ENCODE measurements around the gene PAFAH1B2.

The PAFAH1B2 gene

GRCh38 chr11:117185736-117186430 is 41.8 kb downstream of the PAFAH1B2 start:
- peaks cover 3% of the 10 kb centered on the region for H3K4me1 Mint-ChIP-seq (ENCODE audit: low read depth)

GRCh38 chr11:117186431-117186761 is 42.3 kb downstream of the PAFAH1B2 start:
- no peaks in the 10 kb centered on the region for H3K9me3 Mint-ChIP-seq
- peaks cover 11% of the 10 kb centered on the region for H3K36me3 Mint-ChIP-seq (ENCODE audit: low read depth)
- DNase-seq (ENCODE audit: low spot score): no peak
- H3K27me3 Mint-ChIP-seq (ENCODE audit: low read depth): no peaks in the 10 kb centered on the region
- H3K4me3 Mint-ChIP-seq: no peak overlapping the region
- H3K27ac Mint-ChIP-seq: no peak overlapping the region
- H3K4me1 Mint-ChIP-seq (ENCODE audit: low read depth): no peaks in the 10 kb centered on the region

More at GRCh38 chr11:117185736-117186430, 41.8 kb downstream of the PAFAH1B2 start:
- H3K27me3 Mint-ChIP-seq (ENCODE audit: low read depth): no peaks in the 10 kb centered on the region
- no peak for DNase-seq (ENCODE audit: low spot score)
- peaks cover 11% of the 10 kb centered on the region for H3K36me3 Mint-ChIP-seq (ENCODE audit: low read depth)
- no peak overlapping the region for H3K27ac Mint-ChIP-seq
- no peaks in the 10 kb centered on the region for H3K9me3 Mint-ChIP-seq
- H3K4me3 Mint-ChIP-seq: no peak overlapping the region

- no peak overlapping the region for H3K4me3 Mint-ChIP-seq
- peaks cover 13% of the 10 kb centered on the region for H3K36me3 Mint-ChIP-seq (ENCODE audit: low read depth)
- H3K27ac Mint-ChIP-seq: no peak overlapping the region
- H3K27me3 Mint-ChIP-seq (ENCODE audit: low read depth): no peaks in the 10 kb centered on the region
- DNase-seq (ENCODE audit: low spot score): no peak
- no peaks in the 10 kb centered on the region for H3K4me1 Mint-ChIP-seq (ENCODE audit: low read depth)
- no peaks in the 10 kb centered on the region for H3K9me3 Mint-ChIP-seq
Measured at GRCh38 chr11:117187007-117187406, 42.9 kb downstream of the PAFAH1B2 start.

GRCh38 chr11:117187428-117187798 is 43.3 kb downstream of the PAFAH1B2 start:
- Mint-ChIP-seq H3K4me3 (no peak overlapping the region), H3K27ac (no peak overlapping the region), H3K27me3 (ENCODE audit: low read depth) (no peaks in the 10 kb centered on the region), H3K36me3 (ENCODE audit: low read depth) (peaks cover 13% of the 10 kb centered on the region), H3K9me3 (no peaks in the 10 kb centered on the region), H3K4me1 (ENCODE audit: low read depth) (no peaks in the 10 kb centered on the region)
- no peak for DNase-seq (ENCODE audit: low spot score)

GRCh38 chr11:117187799-117188481 is 43.9 kb downstream of the PAFAH1B2 start:
- no peak for DNase-seq (ENCODE audit: low spot score)
- Mint-ChIP-seq H3K4me1 (ENCODE audit: low read depth) (no peaks in the 10 kb centered on the region), H3K36me3 (ENCODE audit: low read depth) (peaks cover 10% of the 10 kb centered on the region), H3K27ac (no peak overlapping the region), H3K27me3 (ENCODE audit: low read depth) (no peaks in the 10 kb centered on the region), H3K4me3 (no peak overlapping the region), H3K9me3 (no peaks in the 10 kb centered on the region)

- Mint-ChIP-seq H3K4me1 (ENCODE audit: low read depth) (no peaks in the 10 kb centered on the region), H3K27ac (no peak overlapping the region), H3K27me3 (ENCODE audit: low read depth) (no peaks in the 10 kb centered on the region), H3K36me3 (ENCODE audit: low read depth) (peaks cover 13% of the 10 kb centered on the region), H3K9me3 (no peaks in the 10 kb centered on the region), H3K4me3 (no peak overlapping the region)
- no peak for DNase-seq (ENCODE audit: low spot score)
Measured at GRCh38 chr11:117188620-117189081, 44.6 kb downstream of the PAFAH1B2 start.

- Mint-ChIP-seq H3K27me3 (ENCODE audit: low read depth) (no peaks in the 10 kb centered on the region), H3K4me3 (no peak overlapping the region), H3K4me1 (ENCODE audit: low read depth) (no peaks in the 10 kb centered on the region), H3K9me3 (no peaks in the 10 kb centered on the region), H3K36me3 (ENCODE audit: low read depth) (peaks cover 13% of the 10 kb centered on the region), H3K27ac (no peak overlapping the region)
- no peak for DNase-seq (ENCODE audit: low spot score)
Measured at GRCh38 chr11:117189191-117189940, 45.3 kb downstream of the PAFAH1B2 start.

GRCh38 chr11:117189941-117190544 is 46.0 kb downstream of the PAFAH1B2 start:
- no peak for DNase-seq (ENCODE audit: low spot score)
- Mint-ChIP-seq H3K9me3 (no peaks in the 10 kb centered on the region), H3K27me3 (ENCODE audit: low read depth) (no peaks in the 10 kb centered on the region), H3K27ac (no peak overlapping the region), H3K4me3 (no peak overlapping the region), H3K36me3 (ENCODE audit: low read depth) (peaks cover 13% of the 10 kb centered on the region), H3K4me1 (ENCODE audit: low read depth) (no peaks in the 10 kb centered on the region)

GRCh38 chr11:117191680-117192400 is 47.8 kb downstream of the PAFAH1B2 start:
- Mint-ChIP-seq H3K27ac (no peak overlapping the region), H3K36me3 (ENCODE audit: low read depth) (peaks cover 11% of the 10 kb centered on the region), H3K27me3 (ENCODE audit: low read depth) (no peaks in the 10 kb centered on the region), H3K4me3 (no peak overlapping the region), H3K4me1 (ENCODE audit: low read depth) (no peaks in the 10 kb centered on the region), H3K9me3 (no peaks in the 10 kb centered on the region)
- DNase-seq (ENCODE audit: low spot score): no peak

- H3K27me3 Mint-ChIP-seq (ENCODE audit: low read depth): no peaks in the 10 kb centered on the region
Measured at GRCh38 chr11:117192401-117192875, 48.4 kb downstream of the PAFAH1B2 start.

GRCh38 chr11:117193130-117194020 is 49.3 kb downstream of the PAFAH1B2 start:
- Mint-ChIP-seq H3K4me3 (no peak overlapping the region), H3K4me1 (ENCODE audit: low read depth) (no peaks in the 10 kb centered on the region), H3K36me3 (ENCODE audit: low read depth) (peaks cover 11% of the 10 kb centered on the region), H3K27ac (no peak overlapping the region), H3K9me3 (no peaks in the 10 kb centered on the region), H3K27me3 (ENCODE audit: low read depth) (no peaks in the 10 kb centered on the region)
- DNase-seq (ENCODE audit: low spot score): no peak

More at GRCh38 chr11:117192401-117192875, 48.4 kb downstream of the PAFAH1B2 start:
- no peak for DNase-seq (ENCODE audit: low spot score)
- no peaks in the 10 kb centered on the region for H3K9me3 Mint-ChIP-seq
- H3K4me3 Mint-ChIP-seq: no peak overlapping the region
- peaks cover 11% of the 10 kb centered on the region for H3K36me3 Mint-ChIP-seq (ENCODE audit: low read depth)
- no peaks in the 10 kb centered on the region for H3K4me1 Mint-ChIP-seq (ENCODE audit: low read depth)
- no peak overlapping the region for H3K27ac Mint-ChIP-seq

GRCh38 chr11:117194267-117194666 is 50.2 kb downstream of the PAFAH1B2 start:
- no peaks in the 10 kb centered on the region for H3K9me3 Mint-ChIP-seq
- H3K4me3 Mint-ChIP-seq: no peak overlapping the region
- no peaks in the 10 kb centered on the region for H3K27me3 Mint-ChIP-seq (ENCODE audit: low read depth)
- peaks cover 7% of the 10 kb centered on the region for H3K36me3 Mint-ChIP-seq (ENCODE audit: low read depth)
- DNase-seq (ENCODE audit: low spot score): no peak
- no peak overlapping the region for H3K27ac Mint-ChIP-seq
- no peaks in the 10 kb centered on the region for H3K4me1 Mint-ChIP-seq (ENCODE audit: low read depth)
